H9 (cell line): ENCODE measurements around the gene BDNF. TPM values are rescaled to one million over a fixed set of nuclear protein-coding genes. Genes with fewer than 3 reads are reported as not detected.

Experiments
- DNase-seq: peaks from one replicate; pipeline ENCODE4 v3.0.0-alpha.2; 2017
- H2AFZ ChIP-seq: one replicate; pipeline ENCODE4 v1.6.1; 2013; ENCODE audit warnings: mild to moderate bottlenecking, low read length, control low read depth, moderate library complexity
- H2AK5ac ChIP-seq: 2 replicates; pipeline ENCODE4 v1.6.1; 2013; ENCODE audit warnings: low read length, control low read depth, mixed read lengths; ENCODE audit not compliant: insufficient read length
- H2BK120ac ChIP-seq: one replicate; pipeline ENCODE4 v1.6.1; 2013; ENCODE audit warnings: low read depth, mild to moderate bottlenecking, low read length, control low read depth, inconsistent platforms; ENCODE audit not compliant: poor library complexity, severe bottlenecking
- H2BK12ac ChIP-seq: 2 replicates; pipeline ENCODE4 v1.6.1; 2013; ENCODE audit warnings: low read length, control low read depth, mixed read lengths, low read depth; ENCODE audit not compliant: insufficient read length
- H2BK15ac ChIP-seq: 2 replicates; pipeline ENCODE4 v1.6.1; 2013; ENCODE audit warnings: low read depth, low read length, control low read depth
- H2BK20ac ChIP-seq: one replicate; pipeline ENCODE4 v1.6.1; 2013; ENCODE audit warnings: low read depth, mild to moderate bottlenecking, low read length, control low read depth, inconsistent platforms; ENCODE audit not compliant: poor library complexity, severe bottlenecking
- H2BK5ac ChIP-seq: 2 replicates; pipeline ENCODE4 v1.6.1; 2013; ENCODE audit warnings: low read length, control low read depth, mixed read lengths; ENCODE audit not compliant: insufficient read length
- H3K14ac ChIP-seq: 2 replicates; pipeline ENCODE4 v1.6.1; 2013; ENCODE audit warnings: low read length, control low read depth; ENCODE audit not compliant: insufficient read depth
- H3K18ac ChIP-seq: 2 replicates; pipeline ENCODE4 v1.6.1; 2013; ENCODE audit warnings: low read depth, mild to moderate bottlenecking, mixed read lengths, low read length, control low read depth; ENCODE audit not compliant: insufficient read length
- H3K23ac ChIP-seq: 2 replicates; pipeline ENCODE4 v1.6.1; 2013; ENCODE audit warnings: low read length, control low read depth, mixed read lengths, low read depth; ENCODE audit not compliant: insufficient read length
- H3K23me2 ChIP-seq: 2 replicates; pipeline ENCODE4 v1.6.1; 2013; ENCODE audit warnings: low read depth, mild to moderate bottlenecking, mixed read lengths, low read length, control low read depth; ENCODE audit not compliant: insufficient read length, poor library complexity, severe bottlenecking
- H3K27ac ChIP-seq: 2 replicates; pipeline ENCODE4 v1.5.1; 2013; ENCODE audit warnings: low read length, control low read depth, mixed read lengths, low read depth; ENCODE audit not compliant: insufficient read length
- H3K27me3 ChIP-seq: 2 replicates; pipeline ENCODE4 v1.6.1; 2013; ENCODE audit warnings: low read length, control low read depth, inconsistent platforms; ENCODE audit not compliant: insufficient read depth
- H3K4ac ChIP-seq: 2 replicates; pipeline ENCODE4 v1.6.1; 2013; ENCODE audit warnings: low read depth, mild to moderate bottlenecking, control low read depth, inconsistent platforms, low read length, moderate library complexity
- H3K4me1 ChIP-seq: 2 replicates; pipeline ENCODE4 v1.6.1; 2013; ENCODE audit warnings: low read length, control low read depth, inconsistent platforms; ENCODE audit not compliant: insufficient read depth
- H3K4me2 ChIP-seq: 2 replicates; pipeline ENCODE4 v1.6.1; 2013; ENCODE audit warnings: low read length, control low read depth, mixed read lengths; ENCODE audit not compliant: insufficient read length, insufficient read depth
- H3K56ac ChIP-seq: 2 replicates; pipeline ENCODE4 v1.6.1; 2013; ENCODE audit warnings: low read depth, mild to moderate bottlenecking, mixed read lengths, low read length, control low read depth; ENCODE audit not compliant: insufficient read length
- H3K79me1 ChIP-seq: 2 replicates; pipeline ENCODE4 v1.6.1; 2013; ENCODE audit warnings: low read depth, mild to moderate bottlenecking, moderate library complexity, low read length, control low read depth, inconsistent platforms; ENCODE audit not compliant: insufficient read depth, poor library complexity, severe bottlenecking
- H3K79me2 ChIP-seq: 2 replicates; pipeline ENCODE4 v1.6.1; 2013; ENCODE audit warnings: low read length, control low read depth, inconsistent platforms; ENCODE audit not compliant: insufficient read depth
- H3K9ac ChIP-seq: 2 replicates; pipeline ENCODE4 v1.6.1; 2013; ENCODE audit warnings: low read length, control low read depth, mixed read lengths; ENCODE audit not compliant: insufficient read length; ENCODE audit errors: extremely low read depth
- H3K9me3 ChIP-seq: one replicate; pipeline ENCODE4 v1.6.1; 2013; ENCODE audit warnings: low read depth, low read length, inconsistent platforms; ENCODE audit not compliant: control insufficient read depth
- H3T11ph ChIP-seq: one replicate; pipeline ENCODE4 v1.6.1; 2013; ENCODE audit warnings: mild to moderate bottlenecking, low read length, control low read depth, inconsistent platforms
- H4K20me1 ChIP-seq: one replicate; pipeline ENCODE4 v1.6.1; 2013; ENCODE audit not compliant: control insufficient read depth, insufficient read length, insufficient read depth
- H4K5ac ChIP-seq: 2 replicates; pipeline ENCODE4 v1.6.1; 2013; ENCODE audit warnings: low read depth, mild to moderate bottlenecking, mixed read lengths, low read length, control low read depth; ENCODE audit not compliant: insufficient read length
- H4K8ac ChIP-seq: replicated peaks from 2 replicates; pipeline ENCODE4 v1.6.1; 2013; ENCODE audit warnings: low read length, control low read depth, mixed read lengths, low read depth; ENCODE audit not compliant: insufficient read length
- H4K91ac ChIP-seq: 2 replicates; pipeline ENCODE4 v1.6.1; 2013; ENCODE audit warnings: low read depth, mild to moderate bottlenecking, moderate library complexity, mixed read lengths, low read length, control low read depth; ENCODE audit not compliant: insufficient read length
- H3K27ac Mint-ChIP-seq, 3 experiments: 2 replicates in 2 of 3; 3 replicates in 1 of 3; pipeline ENCODE4 v1.8.0; 2020 to 2021; ENCODE audit warnings: mixed read lengths in 3 of 3, mild to moderate bottlenecking in 1 of 3, moderate library complexity in 1 of 3
- H3K27me3 Mint-ChIP-seq: 2 replicates; pipeline ENCODE4 v1.8.0; 2021; ENCODE audit warnings: low read depth, mild to moderate bottlenecking, moderate library complexity, mixed read lengths
- H3K36me3 Mint-ChIP-seq, 3 experiments: 2 replicates in 2 of 3; 3 replicates in 1 of 3; pipeline ENCODE4 v1.8.0; 2020 to 2021; ENCODE audit warnings: low read depth in 3 of 3, mixed read lengths in 3 of 3; ENCODE audit not compliant: insufficient read depth in 1 of 3
- H3K4me1 Mint-ChIP-seq, 2 experiments: 2 replicates each; pipeline ENCODE4 v1.8.0; 2020; ENCODE audit warnings: mixed read lengths in 2 of 2
- H3K4me3 Mint-ChIP-seq, 2 experiments: 2 replicates in 1 of 2; 3 replicates in 1 of 2; pipeline ENCODE4 v1.8.0; 2020 to 2021; ENCODE audit warnings: mild to moderate bottlenecking in 2 of 2, mixed read lengths in 2 of 2, moderate library complexity in 1 of 2
- H3K9me3 Mint-ChIP-seq, 2 experiments: 2 replicates in 1 of 2; 3 replicates in 1 of 2; pipeline ENCODE4 v1.8.0; 2020; ENCODE audit warnings: mild to moderate bottlenecking in 2 of 2, mixed read lengths in 2 of 2, moderate library complexity in 1 of 2
- CTCF ChIP-seq: fragments of 200-600 bp; sonication (generic); conservative IDR thresholded peaks from 3 replicates; pipeline ENCODE4 v1.8.0; 2021; ENCODE audit warnings: antibody characterized with exemption, mild to moderate bottlenecking
- WGBS: extraction: QIAGEN DNeasy Blood & Tissue Kit; methylation state at CpG from one replicate; pipeline ENCODE4 v1.1.7; 2013; ENCODE audit warnings: missing lambda C conversion rate, low lambda C conversion rate, mixed read lengths; ENCODE audit not compliant: insufficient read length; ENCODE audit errors: extremely low coverage; 5-methylcytosine and 5-hydroxymethylcytosine counted together
- total RNA-seq: library from RNA; stranded (reverse); gene quantifications from 2 replicates; pipeline ENCODE4 v1.2.1, GENCODE V29; 2021

BDNF gene
- total RNA-seq, 1 experiment from 2014 or later, result 2.7 TPM

GRCh38 chr11:27699242-27699925 is 871 bp downstream of the BDNF start:
- no peak overlapping the region for H4K91ac ChIP-seq
- no peak overlapping the region for H2BK120ac ChIP-seq
- Mint-ChIP-seq H3K4me3 (peak overlapping the region; percentile 78 to 90), H3K36me3 (peaks cover 0 to 2% (median 0%) of the 10 kb centered on the region in 3 experiments; a peak in 1 of 7 replicates), H3K9me3 (no peaks in the 10 kb centered on the region), H3K27me3 (peaks cover 43% of the 10 kb centered on the region), H3K27ac (no peak overlapping the region; a peak in 1 of 7 replicates), H3K4me1 (peaks cover 59 to 62% of the 10 kb centered on the region in 2 experiments)
- H3K23ac ChIP-seq, result no peak overlapping the region
- H3K27ac ChIP-seq, result no peak overlapping the region
- no peaks in the 10 kb centered on the region for H3K79me1 ChIP-seq
- H4K8ac ChIP-seq, result no peak overlapping the region
- no peak for TF ChIP-seq CTCF
- peaks cover 15% of the 10 kb centered on the region; the same call in 1 of the 2 replicates for H3K27me3 ChIP-seq
- no peaks in the 10 kb centered on the region for H4K20me1 ChIP-seq
- H3K79me2 ChIP-seq, result no peaks in the 10 kb centered on the region
- no peak overlapping the region for H3K4ac ChIP-seq
- H3K4me2 ChIP-seq, result peak overlapping the region; percentile 81
- H2BK20ac ChIP-seq, result no peak overlapping the region
- DNase-seq, result peak; percentile 55
- H3K4me1 ChIP-seq, result peaks cover 4% of the 10 kb centered on the region; the same call in 1 of the 2 replicates
- peaks cover 29% of the 10 kb centered on the region for H3K23me2 ChIP-seq
- H2AFZ ChIP-seq, result no peak overlapping the region
- no peak overlapping the region for H4K5ac ChIP-seq
- no CpG with 5 or more reads among the region's 30 CpGs for WGBS
- H3K9ac ChIP-seq, result no peak overlapping the region
- no peak overlapping the region for H3K14ac ChIP-seq
- H2BK12ac ChIP-seq, result no peak overlapping the region
- H2AK5ac ChIP-seq, result no peak overlapping the region
- H3T11ph ChIP-seq, result no peak overlapping the region
- no peak overlapping the region for H3K18ac ChIP-seq
- H2BK15ac ChIP-seq, result no peak overlapping the region
- no peak overlapping the region for H2BK5ac ChIP-seq
- H3K56ac ChIP-seq, result no peak overlapping the region
- H3K9me3 ChIP-seq, result no peaks in the 10 kb centered on the region
